LoVo (cell line): ENCODE data around the gene LRRC56.

Experiments
- DNase-seq: peaks from one replicate; pipeline ENCODE4 v3.0.0-alpha.2; 2016; ENCODE audit warnings: low spot score

LRRC56 gene

GRCh38 chr11:575313-575995 is 38.1 kb downstream of the LRRC56 start:
- DNase-seq, result no peak

GRCh38 chr11:575996-576768 is 38.9 kb downstream of the LRRC56 start, which contains the start of gene PHRF1:
PHRF1 (plus strand) TSS chr11:576470; CDS start chr11:581513, 5,043 bp downstream.
- DNase-seq, result peak; percentile 94

GRCh38 chr11:576811-577610 is 39.7 kb downstream of the LRRC56 start:
- no peak for DNase-seq

- no peak for DNase-seq
Measured at GRCh38 chr11:577611-577894, 40.2 kb downstream of the LRRC56 start.

- no peak for DNase-seq
Measured at GRCh38 chr11:578276-579035, 41.1 kb downstream of the LRRC56 start.

GRCh38 chr11:579830-580601 is 42.7 kb downstream of the LRRC56 start:
- no peak for DNase-seq

GRCh38 chr11:581342-581741 is 44.0 kb downstream of the LRRC56 start:
- no peak for DNase-seq

GRCh38 chr11:581752-582151 is 44.4 kb downstream of the LRRC56 start:
- DNase-seq, result no peak

GRCh38 chr11:584287-584686 is 47.0 kb downstream of the LRRC56 start:
- no peak for DNase-seq

- DNase-seq, result no peak
Measured at GRCh38 chr11:586376-587316, 49.3 kb downstream of the LRRC56 start.

- DNase-seq, result no peak
Measured at GRCh38 chr11:587546-587945, 50.2 kb downstream of the LRRC56 start.

GRCh38 chr11:587978-588380 is 50.7 kb downstream of the LRRC56 start:
- no peak for DNase-seq

- DNase-seq, result no peak
Measured at GRCh38 chr11:589798-590197, 52.5 kb downstream of the LRRC56 start.

GRCh38 chr11:590997-591396 is 53.7 kb downstream of the LRRC56 start:
- no peak for DNase-seq

- DNase-seq, result no peak
Measured at GRCh38 chr11:592501-592900, 55.2 kb downstream of the LRRC56 start.

- DNase-seq, result no peak
Measured at GRCh38 chr11:592918-593317, 55.6 kb downstream of the LRRC56 start.

- no peak for DNase-seq
Measured at GRCh38 chr11:593347-593746, 56.0 kb downstream of the LRRC56 start.

GRCh38 chr11:595400-595799 is 58.1 kb downstream of the LRRC56 start:
- DNase-seq, result no peak

GRCh38 chr11:596374-596773 is 59.0 kb downstream of the LRRC56 start:
- no peak for DNase-seq

- no peak for DNase-seq
Measured at GRCh38 chr11:597166-597725, 59.9 kb downstream of the LRRC56 start.
